ENCODE data around the gene TMEM129.

DNA sequence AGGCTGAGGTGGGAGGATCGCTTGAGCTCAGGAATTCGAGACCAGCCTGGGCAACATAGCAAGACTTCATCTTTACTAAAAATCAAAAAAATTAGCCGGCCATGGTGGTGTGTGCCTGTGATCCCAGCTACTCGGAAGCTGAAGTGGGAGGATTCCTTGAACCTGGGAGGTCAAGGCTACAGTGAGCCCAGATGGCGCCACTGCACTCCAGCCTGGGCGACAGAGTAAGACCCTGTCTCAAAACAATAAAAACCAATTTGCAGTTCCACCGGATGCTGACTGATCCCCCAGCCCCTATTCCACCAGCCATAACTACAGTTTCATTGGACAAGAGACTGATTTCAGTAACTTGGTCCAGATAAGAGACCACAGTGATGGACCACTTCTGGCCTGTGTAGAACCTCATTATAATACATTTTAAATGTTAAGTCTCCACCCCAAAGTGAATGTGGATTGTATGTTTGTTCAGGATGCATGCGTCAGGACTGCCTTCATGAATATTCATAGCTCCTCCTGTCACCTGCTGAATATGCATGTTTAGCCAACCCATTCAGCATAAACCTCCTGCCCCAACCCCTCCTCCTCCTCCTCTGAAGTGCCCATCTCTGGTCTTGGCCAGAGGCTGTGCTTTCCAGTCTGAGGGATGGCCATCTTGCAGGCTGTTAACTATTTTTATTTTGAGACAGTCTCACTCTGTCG is 6.7 kb downstream of the TMEM129 start:
- TF ChIP-seq, protein P1, sequence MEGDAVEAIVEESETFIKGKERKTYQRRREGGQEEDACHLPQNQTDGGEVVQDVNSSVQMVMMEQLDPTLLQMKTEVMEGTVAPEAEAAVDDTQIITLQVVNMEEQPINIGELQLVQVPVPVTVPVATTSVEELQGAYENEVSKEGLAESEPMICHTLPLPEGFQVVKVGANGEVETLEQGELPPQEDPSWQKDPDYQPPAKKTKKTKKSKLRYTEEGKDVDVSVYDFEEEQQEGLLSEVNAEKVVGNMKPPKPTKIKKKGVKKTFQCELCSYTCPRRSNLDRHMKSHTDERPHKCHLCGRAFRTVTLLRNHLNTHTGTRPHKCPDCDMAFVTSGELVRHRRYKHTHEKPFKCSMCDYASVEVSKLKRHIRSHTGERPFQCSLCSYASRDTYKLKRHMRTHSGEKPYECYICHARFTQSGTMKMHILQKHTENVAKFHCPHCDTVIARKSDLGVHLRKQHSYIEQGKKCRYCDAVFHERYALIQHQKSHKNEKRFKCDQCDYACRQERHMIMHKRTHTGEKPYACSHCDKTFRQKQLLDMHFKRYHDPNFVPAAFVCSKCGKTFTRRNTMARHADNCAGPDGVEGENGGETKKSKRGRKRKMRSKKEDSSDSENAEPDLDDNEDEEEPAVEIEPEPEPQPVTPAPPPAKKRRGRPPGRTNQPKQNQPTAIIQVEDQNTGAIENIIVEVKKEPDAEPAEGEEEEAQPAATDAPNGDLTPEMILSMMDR (conservative IDR thresholded peaks at IDR 0.05; ENCODE audit: low read length): peak; percentile 57
- no peak for TF ChIP-seq EZH2phosphoT487 (IDR thresholded peaks at IDR 0.05; ENCODE audit: borderline replicate concordance, low read depth, low read length)

All from OCI-LY7 (cell line).